ENCODE measurements around the gene SYNPO2.
A peak's percentile ranks its signal among the peaks of the same experiment; 100 is the strongest.
"Not testable (repeated sequence)": the region's sequence is repeated elsewhere in the genome, so short reads cannot be mapped to it uniquely, and the experiment has no call there.

Gene SYNPO2

GRCh38 chr4:118977100-118977499 is 88.4 kb downstream of the SYNPO2 start:
- not testable (repeated sequence) for FAIRE-seq

- no peak for FAIRE-seq
Measured at GRCh38 chr4:118979712-118980111, 91.1 kb downstream of the SYNPO2 start.

GRCh38 chr4:118981171-118981838 is 92.7 kb downstream of the SYNPO2 start:
- no peak for FAIRE-seq

- peak; percentile 72 for FAIRE-seq
Measured at GRCh38 chr4:118981839-118982381, 93.3 kb downstream of the SYNPO2 start.

- no peak for FAIRE-seq
Measured at GRCh38 chr4:118983293-118983692, 94.6 kb downstream of the SYNPO2 start.

- FAIRE-seq = no peak
Measured at GRCh38 chr4:118983831-118984230, 95.2 kb downstream of the SYNPO2 start.

GRCh38 chr4:118985170-118986000 is 96.7 kb downstream of the SYNPO2 start:
- no peak for FAIRE-seq

GRCh38 chr4:118987959-118988634 is 99.4 kb downstream of the SYNPO2 start:
- FAIRE-seq = no peak

GRCh38 chr4:118988635-118988972 is 100.0 kb downstream of the SYNPO2 start:
- no peak for FAIRE-seq

- FAIRE-seq = no peak
Measured at GRCh38 chr4:118989098-118990080, 100.7 kb downstream of the SYNPO2 start.

- no peak for FAIRE-seq
Measured at GRCh38 chr4:118991686-118992085, 103.0 kb downstream of the SYNPO2 start.

- no peak for FAIRE-seq
Measured at GRCh38 chr4:118992149-118992548, 103.5 kb downstream of the SYNPO2 start.

- no peak for FAIRE-seq
Measured at GRCh38 chr4:118993333-118993732, 104.7 kb downstream of the SYNPO2 start.

GRCh38 chr4:118994030-118994429 is 105.4 kb downstream of the SYNPO2 start:
- no peak for FAIRE-seq

GRCh38 chr4:118995693-118996391 is 107.2 kb downstream of the SYNPO2 start:
- no peak for FAIRE-seq

GRCh38 chr4:118997601-118998000 is 108.9 kb downstream of the SYNPO2 start:
- FAIRE-seq = no peak

GRCh38 chr4:118999919-119000318 is 111.3 kb downstream of the SYNPO2 start:
- FAIRE-seq = no peak

- no peak for FAIRE-seq
Measured at GRCh38 chr4:119000400-119000799, 111.7 kb downstream of the SYNPO2 start.

GRCh38 chr4:119002476-119002875 is 113.8 kb downstream of the SYNPO2 start:
- no peak for FAIRE-seq

GRCh38 chr4:119003001-119003400 is 114.3 kb downstream of the SYNPO2 start:
- not testable (repeated sequence) for FAIRE-seq

- FAIRE-seq = no peak
Measured at GRCh38 chr4:119005928-119006460, 117.3 kb downstream of the SYNPO2 start.

Measured in TTC549 (cell line).